ENCODE data around the gene KCNK15. TPM values are rescaled to one million over a fixed set of nuclear protein-coding genes. Genes with fewer than 3 reads are reported as not detected.

Gene KCNK15
- total RNA-seq, 2 experiments from 2014 or later, result 0.31 to 0.48 TPM

- peaks cover 4% of the 10 kb centered on the region for H3K36me3 Mint-ChIP-seq
- H3K27me3 Mint-ChIP-seq, result no peaks in the 10 kb centered on the region
- H3K4me3 Mint-ChIP-seq, result peak overlapping the region; percentile 47
- no peak overlapping the region for H3K27ac Mint-ChIP-seq
- peaks cover 8% of the 10 kb centered on the region for H3K9me3 Mint-ChIP-seq
- peak; percentile 43 for DNase-seq
- H3K4me1 Mint-ChIP-seq, result peaks cover 9% of the 10 kb centered on the region
Observed at GRCh38 chr20:44738813-44739477, 6.7 kb upstream of the KCNK15 start.

- H3K4me1 Mint-ChIP-seq, result peaks cover 9% of the 10 kb centered on the region
- DNase-seq, result no peak
- peaks cover 2% of the 10 kb centered on the region for H3K27me3 Mint-ChIP-seq
- H3K27ac Mint-ChIP-seq, result no peak overlapping the region
- H3K4me3 Mint-ChIP-seq, result no peak overlapping the region
- H3K36me3 Mint-ChIP-seq, result peaks cover 4% of the 10 kb centered on the region
- H3K9me3 Mint-ChIP-seq, result peaks cover 8% of the 10 kb centered on the region
Observed at GRCh38 chr20:44739942-44740341, 5.7 kb upstream of the KCNK15 start.

- Mint-ChIP-seq H3K9me3 (peaks cover 3% of the 10 kb centered on the region), H3K4me1 (peaks cover 10% of the 10 kb centered on the region), H3K36me3 (peaks cover 2% of the 10 kb centered on the region), H3K4me3 (no peak overlapping the region), H3K27ac (no peak overlapping the region), H3K27me3 (peaks cover 16% of the 10 kb centered on the region)
- DNase-seq, result no peak
Observed at GRCh38 chr20:44742304-44743079, 3.2 kb upstream of the KCNK15 start.

- DNase-seq, result no peak
- Mint-ChIP-seq H3K27ac (no peak overlapping the region), H3K27me3 (peaks cover 23% of the 10 kb centered on the region), H3K9me3 (peaks cover 3% of the 10 kb centered on the region), H3K36me3 (peaks cover 2% of the 10 kb centered on the region), H3K4me3 (no peak overlapping the region), H3K4me1 (peaks cover 12% of the 10 kb centered on the region)
Observed at GRCh38 chr20:44743080-44743701, 2.5 kb upstream of the KCNK15 start.

GRCh38 chr20:44743916-44744655 is 1.6 kb upstream of the KCNK15 start:
- Mint-ChIP-seq H3K27ac (no peak overlapping the region), H3K4me1 (peaks cover 12% of the 10 kb centered on the region), H3K36me3 (peaks cover 2% of the 10 kb centered on the region), H3K9me3 (no peaks in the 10 kb centered on the region), H3K4me3 (no peak overlapping the region), H3K27me3 (peaks cover 25% of the 10 kb centered on the region)
- no peak for DNase-seq

- Mint-ChIP-seq H3K27me3 (peaks cover 33% of the 10 kb centered on the region), H3K4me1 (peaks cover 12% of the 10 kb centered on the region), H3K27ac (peak overlapping the region; percentile 30), H3K4me3 (peak overlapping the region; percentile 66), H3K9me3 (no peaks in the 10 kb centered on the region), H3K36me3 (peaks cover 2% of the 10 kb centered on the region)
- no peak for DNase-seq
Observed at GRCh38 chr20:44745122-44745597, 505 bp upstream of the KCNK15 start.

- Mint-ChIP-seq H3K27me3 (peaks cover 35% of the 10 kb centered on the region), H3K4me3 (peak overlapping the region; percentile 77), H3K36me3 (peaks cover 2% of the 10 kb centered on the region), H3K4me1 (peaks cover 12% of the 10 kb centered on the region), H3K27ac (peak overlapping the region; percentile 50), H3K9me3 (no peaks in the 10 kb centered on the region)
- no peak for DNase-seq
Observed at GRCh38 chr20:44746367-44747165, 901 bp downstream of the KCNK15 start.

- Mint-ChIP-seq H3K4me1 (peaks cover 12% of the 10 kb centered on the region), H3K27me3 (peaks cover 35% of the 10 kb centered on the region), H3K36me3 (peaks cover 2% of the 10 kb centered on the region), H3K27ac (peak overlapping the region; percentile 84), H3K4me3 (peak overlapping the region; percentile 62), H3K9me3 (no peaks in the 10 kb centered on the region)
- DNase-seq, result peak; percentile 62
Observed at GRCh38 chr20:44747166-44748004, 1.7 kb downstream of the KCNK15 start.

GRCh38 chr20:44748005-44748370 is 2.3 kb downstream of the KCNK15 start:
- no peak overlapping the region for H3K4me3 Mint-ChIP-seq

GRCh38 chr20:44750081-44750805 is 4.6 kb downstream of the KCNK15 start:
- H3K27me3 Mint-ChIP-seq, result peaks cover 32% of the 10 kb centered on the region
- no peak overlapping the region for H3K4me3 Mint-ChIP-seq
- H3K36me3 Mint-ChIP-seq, result peaks cover 2% of the 10 kb centered on the region

More at GRCh38 chr20:44748005-44748370, 2.3 kb downstream of the KCNK15 start:
- Mint-ChIP-seq H3K4me1 (peaks cover 12% of the 10 kb centered on the region), H3K27ac (no peak overlapping the region), H3K36me3 (peaks cover 2% of the 10 kb centered on the region), H3K9me3 (no peaks in the 10 kb centered on the region), H3K27me3 (peaks cover 35% of the 10 kb centered on the region)
- DNase-seq, result no peak

GRCh38 chr20:44752099-44752931 is 6.7 kb downstream of the KCNK15 start:
- H3K27me3 Mint-ChIP-seq, result peaks cover 21% of the 10 kb centered on the region

More at GRCh38 chr20:44750081-44750805, 4.6 kb downstream of the KCNK15 start:
- Mint-ChIP-seq H3K9me3 (no peaks in the 10 kb centered on the region), H3K27ac (no peak overlapping the region), H3K4me1 (peaks cover 12% of the 10 kb centered on the region)
- peak; percentile 31 for DNase-seq

GRCh38 chr20:44754554-44754953 is 8.9 kb downstream of the KCNK15 start:
- Mint-ChIP-seq H3K27me3 (peaks cover 6% of the 10 kb centered on the region), H3K36me3 (no peaks in the 10 kb centered on the region), H3K9me3 (no peaks in the 10 kb centered on the region), H3K27ac (no peak overlapping the region), H3K4me3 (no peak overlapping the region), H3K4me1 (peaks cover 1% of the 10 kb centered on the region)
- no peak for DNase-seq

More at GRCh38 chr20:44752099-44752931, 6.7 kb downstream of the KCNK15 start:
- Mint-ChIP-seq H3K4me1 (peaks cover 3% of the 10 kb centered on the region), H3K4me3 (no peak overlapping the region), H3K36me3 (peaks cover 1% of the 10 kb centered on the region), H3K9me3 (no peaks in the 10 kb centered on the region), H3K27ac (no peak overlapping the region)
- DNase-seq, result no peak

Data from activated naive CD8-positive, alpha-beta T cell treated with anti-CD3 and anti-CD28 coated beads for 36 hours (primary cell).